Right renal pelvis (tissue), 4 donors: ENCODE measurements around the gene DPF1. TPM values are rescaled to one million over a fixed set of nuclear protein-coding genes. Genes with fewer than 3 reads are reported as not detected.

Source experiments
- DNase-seq, 4 donors: peaks; one replicate each; pipeline ENCODE4 v3.0.0-alpha.2; 2013; ENCODE audit warnings: low read depth in 4 of 4, low spot score in 3 of 4, missing footprints in 1 of 4
- polyA plus RNA-seq, 4 donors: library from polyadenylated mRNA; unstranded; fragments of 120-200 nt; gene quantifications; one replicate each; pipeline ENCODE4 v1.2.1, GENCODE V29; 2013; ENCODE audit not compliant: insufficient read length in 4 of 4

DPF1 gene
- polyA plus RNA-seq, 4 donors = 0.70 to 2.1 (median 1.5) TPM

DNA sequence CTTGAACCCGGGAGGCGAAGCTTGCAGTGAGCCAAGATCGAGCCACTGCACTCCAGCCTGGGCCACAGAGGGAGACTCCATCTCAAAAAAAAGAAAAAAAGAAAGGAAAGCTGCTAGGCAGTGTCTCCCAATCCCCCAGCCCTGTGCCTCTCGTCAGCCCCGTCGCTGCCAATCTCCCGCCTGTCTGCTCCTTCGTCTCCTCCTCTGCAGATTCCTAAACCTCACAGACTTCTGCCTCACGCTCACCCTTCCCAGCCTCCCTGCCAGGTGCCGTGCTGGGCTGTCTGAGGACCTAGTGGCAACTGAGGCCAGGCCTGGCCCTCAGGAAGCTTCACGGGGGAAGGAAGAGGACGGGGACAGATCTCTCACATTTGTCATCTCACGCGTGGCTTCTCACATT lies 21.5 kb downstream of the DPF1 start:
- DNase-seq = no peak

DNA sequence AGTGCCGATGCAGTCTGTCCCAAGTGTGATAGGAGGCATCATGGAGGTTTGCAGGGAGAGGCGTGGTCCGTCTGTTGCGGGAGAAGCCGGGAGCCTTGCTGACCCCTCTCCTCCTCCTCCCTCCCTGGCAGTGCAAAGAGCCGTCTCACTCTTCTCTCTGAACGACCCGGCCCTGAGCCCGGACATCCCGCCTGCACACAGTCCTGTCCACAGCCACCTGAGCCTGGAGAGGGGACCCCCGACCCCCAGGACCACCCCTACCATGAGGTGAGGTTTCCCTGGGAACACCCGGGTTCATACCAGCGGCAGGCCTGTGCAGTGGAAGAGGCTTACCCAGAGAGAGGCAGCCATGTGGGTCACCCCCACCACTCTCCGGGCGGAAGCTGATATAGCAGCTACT lies 22.3 kb downstream of the DPF1 start:
- no peak for DNase-seq

DNA sequence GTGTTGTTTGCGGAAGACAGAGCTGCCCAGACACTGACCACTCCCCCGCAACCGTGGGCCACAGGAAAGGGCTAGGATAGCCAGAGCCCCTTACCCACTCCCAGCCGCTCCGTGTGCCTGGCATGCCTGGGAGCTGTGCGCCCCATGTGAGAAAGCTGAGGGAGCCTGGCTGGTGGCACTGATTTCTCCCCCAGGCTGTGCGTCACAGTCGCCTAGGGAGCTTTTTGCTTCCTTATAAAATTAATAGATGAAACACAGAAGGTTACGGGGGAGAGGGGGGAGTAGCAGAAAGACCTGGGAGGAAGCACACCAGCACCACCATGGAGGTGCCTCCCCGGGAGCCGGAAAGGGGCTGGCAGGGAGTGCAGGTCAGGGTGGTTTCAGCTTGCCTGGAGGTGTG lies 24.7 kb downstream of the DPF1 start:
- no peak for DNase-seq

- no peak for DNase-seq
Observed at GRCh38 chr19:38197937-38198704, 25.9 kb downstream of the DPF1 start.

DNA sequence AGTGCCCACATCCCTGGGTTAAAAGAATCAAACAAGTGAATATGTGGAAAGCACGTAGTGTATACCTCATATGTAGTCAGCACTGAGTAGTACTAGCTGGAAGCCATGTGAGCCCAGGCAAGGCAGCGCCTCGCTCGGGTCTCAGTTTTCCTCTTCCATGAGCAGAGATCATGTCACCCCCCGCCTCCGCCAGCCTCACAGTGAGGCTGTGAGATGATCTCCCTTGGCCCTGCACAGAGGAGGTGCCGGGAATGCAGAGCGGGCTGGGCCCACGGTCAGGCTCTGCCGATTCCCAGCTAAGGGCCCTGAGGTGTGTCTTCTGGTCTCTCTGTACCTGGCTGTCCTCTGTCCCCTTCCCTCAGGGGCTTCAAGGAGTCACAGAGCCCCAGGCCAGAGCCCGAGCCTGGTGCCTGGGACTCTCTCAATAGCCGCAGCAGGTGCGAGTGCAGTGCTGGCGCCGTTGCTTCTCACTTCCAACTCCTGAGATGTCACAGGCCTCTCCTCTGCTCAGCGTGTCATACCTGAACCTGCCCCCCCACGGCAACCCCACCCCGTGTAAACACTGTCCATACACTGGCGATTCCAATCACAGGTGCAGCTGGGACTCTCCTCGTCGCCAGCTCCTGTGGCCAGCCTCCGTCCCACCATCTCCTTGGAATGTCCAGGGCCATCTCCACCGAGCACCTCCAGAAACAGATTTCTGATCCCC lies 26.9 kb downstream of the DPF1 start:
- no peak for DNase-seq

DNA sequence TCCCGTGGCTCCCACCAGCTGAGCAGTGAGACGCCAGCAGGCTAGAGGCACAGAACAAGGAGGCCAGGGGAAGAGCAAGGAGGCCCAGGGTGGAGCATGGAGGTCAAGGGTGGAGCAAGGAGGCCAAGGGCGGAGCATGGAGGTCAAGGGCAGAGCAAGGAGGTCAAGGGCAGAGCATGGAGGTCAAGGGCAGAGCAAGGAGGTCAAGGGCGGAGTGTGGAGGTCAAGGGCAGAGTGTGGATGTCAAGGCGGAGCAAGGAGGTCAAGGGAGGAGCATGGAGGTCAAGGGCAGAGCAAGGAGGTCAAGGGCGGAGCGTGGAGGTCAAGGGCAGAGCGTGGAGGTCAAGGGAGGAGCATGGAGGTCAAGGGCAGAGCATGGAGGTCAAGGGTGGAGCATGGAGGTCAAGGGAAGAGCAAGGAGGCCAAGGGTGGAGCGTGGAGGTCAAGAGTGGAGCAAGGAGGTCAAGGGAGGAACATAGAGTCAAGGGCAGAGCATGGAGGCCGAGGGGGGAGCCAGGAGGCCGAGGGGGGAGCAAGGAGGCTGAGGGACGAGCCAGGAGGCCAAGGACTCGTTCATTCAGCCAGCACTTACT lies 27.7 kb downstream of the DPF1 start:
- no peak for DNase-seq

- no peak for DNase-seq
Observed at GRCh38 chr19:38195237-38195636, 28.8 kb downstream of the DPF1 start.

- DNase-seq = no peak
Observed at GRCh38 chr19:38194061-38194701, 29.8 kb downstream of the DPF1 start.

GRCh38 chr19:38193445-38193844 lies 30.6 kb downstream of the DPF1 start:
- no peak for DNase-seq

- DNase-seq = no peak
Observed at GRCh38 chr19:38191747-38192146, 32.3 kb downstream of the DPF1 start.

DNA sequence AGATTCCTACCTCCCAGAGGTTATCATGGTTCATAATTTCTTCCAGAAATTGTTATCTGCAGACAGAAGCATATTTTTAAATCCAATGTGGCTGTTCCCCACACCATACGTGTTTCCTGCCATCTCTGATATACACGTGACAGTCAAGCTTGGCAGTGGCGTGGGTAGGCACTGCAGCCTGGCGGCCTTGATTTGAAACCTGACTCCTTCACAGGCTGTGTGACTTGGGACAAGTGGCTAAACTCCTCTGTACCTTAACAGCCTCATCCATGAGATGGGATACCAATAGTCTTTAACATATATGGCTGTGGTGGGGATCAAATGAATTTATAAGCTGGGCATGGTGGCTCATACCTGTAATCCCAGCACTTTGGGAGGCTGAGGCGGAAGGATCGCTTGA lies 33.2 kb downstream of the DPF1 start:
- DNase-seq = no peak

DNA sequence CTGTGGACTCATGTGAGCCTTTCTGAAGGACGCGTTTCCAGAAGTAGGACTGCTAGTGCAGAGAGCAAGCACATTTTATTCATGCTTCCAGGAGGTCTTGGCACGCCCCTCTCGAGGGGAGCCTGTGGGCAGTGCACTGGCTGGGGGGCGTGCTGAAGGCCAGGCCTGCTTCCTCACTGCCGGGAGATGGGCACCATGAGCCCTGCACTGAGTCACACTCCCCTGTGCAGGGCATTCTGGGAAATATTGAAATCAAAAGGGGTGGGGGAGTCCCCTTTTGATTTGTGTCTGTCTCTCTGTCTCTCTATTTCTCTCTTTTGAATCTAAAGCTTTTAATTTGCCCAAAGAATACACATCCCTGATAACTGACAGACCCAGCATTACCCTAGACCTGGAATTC lies 34.0 kb downstream of the DPF1 start:
- DNase-seq = no peak

GRCh38 chr19:38185562-38185961 lies 38.5 kb downstream of the DPF1 start:
- no peak for DNase-seq

DNA sequence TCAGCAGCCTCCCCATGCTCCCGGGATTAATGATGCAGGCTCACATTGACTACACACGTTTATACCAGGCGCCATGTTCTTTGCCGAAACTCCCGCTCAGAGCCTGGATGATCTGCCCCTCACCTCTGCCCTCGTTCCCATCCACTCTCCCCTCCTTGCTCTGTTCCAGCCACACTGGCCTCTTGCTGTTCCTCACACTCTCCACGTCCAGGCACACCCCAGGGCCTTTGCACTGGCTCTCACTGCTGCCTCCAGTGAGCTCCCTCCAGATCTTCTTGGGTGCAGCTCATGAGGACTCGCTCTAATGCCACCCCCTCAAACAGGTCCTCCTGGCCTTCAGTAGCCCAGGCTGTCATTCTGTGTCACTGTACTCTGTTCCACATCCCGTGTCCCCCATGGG lies 39.2 kb downstream of the DPF1 start:
- DNase-seq = no peak

DNA sequence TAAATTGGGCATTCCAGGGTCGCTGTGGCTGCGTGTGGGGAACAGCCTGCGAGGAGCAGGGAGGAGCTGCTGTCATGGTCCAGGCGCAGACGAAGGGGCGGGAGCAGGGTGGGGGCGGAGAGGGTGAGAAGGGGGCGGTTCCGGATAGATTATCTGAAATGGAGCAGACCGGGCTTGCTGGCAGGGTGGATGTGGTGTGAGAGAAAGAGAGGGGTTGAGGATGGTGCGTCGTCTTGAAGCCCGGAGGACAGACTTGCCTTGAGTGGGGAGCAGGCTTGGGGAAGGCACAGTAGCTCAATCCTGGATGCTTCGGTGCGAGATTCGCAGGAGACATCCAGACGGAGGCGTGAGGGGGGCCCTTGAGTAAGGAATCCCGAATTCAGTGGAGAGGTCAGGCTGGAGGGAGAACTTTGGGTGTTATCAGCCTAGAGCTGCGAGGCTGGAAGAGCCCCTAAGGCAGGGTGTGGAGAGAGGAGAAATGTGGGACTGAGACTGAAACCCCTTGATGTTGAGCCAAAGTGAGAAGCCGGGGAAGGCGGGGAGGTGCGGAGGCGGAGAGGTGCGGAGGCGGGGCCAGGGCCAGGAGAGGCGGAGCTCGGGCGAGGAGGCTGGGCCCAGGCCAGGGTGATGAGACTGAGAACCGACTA lies 40.6 kb downstream of the DPF1 start:
- DNase-seq = peak in 3 of 4 donors; percentile 13 to 27 (median 21)

DNA sequence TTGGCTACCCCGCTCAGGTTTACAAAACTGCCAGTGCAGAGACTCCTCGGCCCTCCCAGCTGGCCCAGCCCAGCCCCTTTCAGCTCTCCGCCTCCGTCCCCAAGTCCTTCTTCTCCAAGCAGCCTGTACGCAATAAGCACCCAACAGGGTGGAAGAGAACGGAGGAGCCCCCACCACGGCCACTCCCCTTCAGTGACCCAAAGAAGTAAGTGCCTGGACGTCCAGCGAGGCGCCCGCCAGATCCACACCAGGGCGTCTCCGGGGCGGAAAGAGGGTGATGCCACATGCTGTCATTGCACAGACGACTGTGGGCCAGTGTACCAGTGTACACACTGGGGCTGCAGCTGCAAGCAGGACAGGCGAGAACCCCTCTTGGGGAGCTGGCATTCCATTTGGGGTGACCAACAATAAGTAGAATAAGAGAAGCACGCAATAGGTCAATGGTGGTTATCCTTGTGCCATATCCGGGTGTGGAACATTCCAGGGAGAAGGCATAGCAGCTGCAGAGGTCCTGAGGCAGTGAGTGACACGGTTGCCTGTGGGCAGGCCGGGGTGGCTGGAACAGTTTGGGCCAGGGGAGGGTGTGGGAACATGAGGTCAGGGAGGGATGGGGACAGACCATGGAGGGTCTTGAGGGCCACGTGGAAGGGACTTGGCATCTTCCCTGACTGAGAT lies 41.3 kb downstream of the DPF1 start:
- DNase-seq = no peak

DNA sequence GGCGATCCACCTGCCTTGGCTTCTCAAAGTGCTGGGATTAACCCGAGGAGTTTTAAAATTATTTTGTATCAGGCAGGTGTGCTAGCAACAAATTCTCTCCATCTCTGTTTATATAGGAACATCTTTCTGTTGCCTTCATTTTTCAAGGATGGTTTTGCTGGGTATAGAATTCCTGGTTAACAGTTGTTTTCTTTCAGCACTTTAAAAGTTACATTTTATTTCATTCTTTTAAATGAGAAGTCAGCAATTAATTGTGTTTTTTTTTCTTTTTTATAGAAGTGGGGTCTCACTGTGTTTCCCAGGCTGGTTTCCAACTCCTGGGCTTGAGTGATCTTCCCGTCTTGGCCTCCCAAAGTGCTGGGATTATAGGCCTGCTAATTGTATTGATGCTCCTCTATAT lies 44.0 kb downstream of the DPF1 start:
- DNase-seq = no peak

- no peak for DNase-seq
Observed at GRCh38 chr19:38175422-38175821, 48.6 kb downstream of the DPF1 start.

- DNase-seq = no peak
Observed at GRCh38 chr19:38173291-38174041, 50.6 kb downstream of the DPF1 start.

DNA sequence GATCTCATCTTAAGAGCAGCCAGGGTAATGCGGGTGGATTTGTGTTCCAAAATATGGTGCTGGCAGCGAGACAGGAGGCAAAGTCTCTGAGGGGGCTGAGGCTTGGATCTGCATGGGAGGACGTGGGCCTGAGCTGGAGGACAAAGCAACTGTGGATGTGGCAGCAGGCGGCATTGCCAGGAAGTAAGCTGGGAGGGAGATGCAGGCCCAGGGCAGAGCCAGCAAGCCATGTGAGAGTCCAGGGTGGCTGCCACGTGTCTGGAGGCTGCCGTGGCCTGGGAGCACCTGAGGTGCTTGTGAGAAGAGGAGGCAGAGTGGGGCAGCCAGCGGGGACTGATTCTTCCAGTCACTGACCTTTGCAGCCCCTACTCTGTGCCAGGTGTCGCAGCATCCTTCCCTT lies 52.0 kb downstream of the DPF1 start:
- DNase-seq = no peak
